Limb (tissue), 2 donors: ENCODE measurements around the gene TCF12.
"Not testable (repeated sequence)": the region's sequence is repeated elsewhere in the genome, so short reads cannot be mapped to it uniquely, and the experiment has no call there.

Experiments used
- DNase-seq, 2 donors: peaks; one replicate each; pipeline ENCODE4 v3.0.0-alpha.2; 2016; ENCODE audit errors: extremely low spot score in 2 of 2

The TCF12 gene

DNA sequence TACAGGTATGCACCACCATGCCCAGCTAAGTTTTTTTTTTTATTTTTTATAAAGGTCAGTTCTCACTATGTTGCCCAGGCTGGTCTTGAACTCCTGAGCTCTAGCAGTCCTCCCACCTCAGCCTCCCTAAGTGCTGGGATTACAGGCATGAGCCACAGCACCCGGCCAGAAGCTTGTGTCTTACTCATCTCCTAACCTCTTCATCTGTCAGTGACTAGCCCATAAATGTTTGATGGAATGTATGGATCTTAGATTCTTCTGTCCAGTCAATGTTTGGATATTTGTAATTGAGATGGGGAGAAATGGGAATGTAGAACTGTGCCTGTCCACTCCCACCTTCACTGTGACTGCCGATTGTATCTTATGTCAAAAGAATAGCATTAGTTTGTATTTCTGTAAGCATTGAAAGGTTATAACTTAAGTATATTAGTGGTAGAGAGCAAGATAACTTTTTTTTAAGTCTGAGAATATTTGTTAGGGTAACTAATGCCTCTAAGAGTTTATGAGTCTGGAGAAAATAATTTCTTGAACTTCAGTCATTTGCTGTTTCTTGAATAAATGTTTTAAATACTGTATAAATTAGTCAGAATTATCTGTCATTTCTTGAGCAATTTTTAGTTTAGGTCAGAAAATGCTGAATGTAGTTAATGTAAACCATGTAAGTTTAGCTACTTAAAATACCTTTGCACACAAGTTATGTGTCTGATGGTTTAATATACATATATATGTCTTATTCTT lies 242.5 kb downstream of the TCF12 start:
- DNase-seq: no peak

DNA sequence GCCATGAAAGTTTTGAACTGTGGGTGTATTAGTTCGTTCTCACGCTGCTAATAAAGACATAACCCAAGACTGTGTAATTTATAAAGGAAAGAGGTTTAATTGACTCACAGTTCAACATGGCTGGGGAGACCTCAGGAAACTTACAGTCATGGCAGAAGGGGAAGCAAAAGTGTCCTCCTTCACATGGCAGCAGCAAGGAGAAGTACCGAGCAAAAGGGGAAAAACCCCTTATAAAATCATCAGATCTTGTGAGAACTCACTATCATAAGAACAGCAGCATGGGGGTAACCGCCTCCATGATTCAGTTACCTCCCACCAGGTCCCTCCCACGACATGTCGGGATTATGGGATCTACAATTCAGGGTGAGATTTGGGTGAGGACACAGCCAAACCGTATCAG lies 245.8 kb downstream of the TCF12 start:
- not testable (repeated sequence) for DNase-seq

GRCh38 chr15:57165992-57166391 lies 247.5 kb downstream of the TCF12 start:
- no peak for DNase-seq

DNA sequence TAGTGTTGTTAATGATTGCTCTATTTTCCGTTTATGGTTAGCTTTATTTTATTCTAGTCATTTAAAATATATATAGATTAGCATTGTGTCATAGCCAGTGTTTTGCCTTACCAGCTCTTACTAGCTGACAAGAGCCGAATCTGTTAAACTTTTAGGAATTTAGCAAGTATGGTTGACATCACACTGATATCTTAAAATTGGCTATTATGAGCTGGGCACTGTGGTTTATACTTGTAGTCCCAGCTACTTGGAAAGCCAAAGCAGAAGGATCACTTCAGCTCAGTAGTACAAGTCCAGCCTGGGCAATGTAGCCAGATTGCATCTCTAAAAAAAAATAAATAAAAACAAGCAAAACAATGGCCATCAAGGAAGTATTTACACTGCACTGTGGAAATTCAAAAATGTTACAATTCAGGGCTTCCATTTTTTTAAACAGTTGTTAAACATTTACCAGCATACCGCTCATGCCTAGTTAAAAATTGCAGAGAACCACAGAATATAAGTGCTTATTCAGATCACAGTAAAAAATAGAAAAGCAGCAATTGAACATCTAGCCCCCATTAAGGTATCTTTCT lies 249.5 kb downstream of the TCF12 start:
- DNase-seq: no peak

DNA sequence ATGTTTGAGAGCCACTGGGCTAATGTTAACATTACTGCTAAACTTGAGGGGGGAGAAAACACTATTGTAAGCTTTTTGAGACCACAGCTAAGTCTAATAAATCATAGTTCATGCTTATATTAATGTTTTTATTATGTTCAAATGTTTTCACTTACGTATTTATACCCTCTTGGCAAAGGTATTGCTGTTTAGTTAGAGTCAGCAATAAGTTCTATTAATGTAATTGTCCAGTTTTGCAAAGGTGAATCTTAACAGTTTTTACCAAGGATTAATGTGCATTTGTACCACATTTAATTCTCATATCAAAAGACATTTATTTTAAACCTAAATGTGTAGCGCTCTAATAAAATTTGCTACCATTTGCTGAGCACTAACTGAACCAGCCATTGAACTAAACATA lies 251.2 kb downstream of the TCF12 start:
- DNase-seq: no peak

DNA sequence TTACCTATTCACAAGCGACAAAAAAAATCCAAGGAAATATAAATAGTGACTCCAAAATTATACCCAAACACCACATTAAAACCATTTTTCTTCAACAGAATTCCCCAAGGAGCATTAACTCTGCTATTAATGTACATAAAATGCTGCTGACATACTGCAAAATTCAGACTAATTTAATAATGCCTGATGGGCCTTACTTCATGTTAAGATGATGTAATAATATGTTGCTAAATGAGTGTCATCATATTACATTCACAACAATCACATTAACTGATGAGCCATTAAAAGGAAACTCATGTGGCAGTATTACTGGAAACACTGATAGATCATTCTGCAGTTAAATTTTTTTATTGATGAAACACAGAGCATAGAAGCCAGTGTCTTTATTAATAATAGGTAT lies 253.0 kb downstream of the TCF12 start:
- DNase-seq: no peak

DNA sequence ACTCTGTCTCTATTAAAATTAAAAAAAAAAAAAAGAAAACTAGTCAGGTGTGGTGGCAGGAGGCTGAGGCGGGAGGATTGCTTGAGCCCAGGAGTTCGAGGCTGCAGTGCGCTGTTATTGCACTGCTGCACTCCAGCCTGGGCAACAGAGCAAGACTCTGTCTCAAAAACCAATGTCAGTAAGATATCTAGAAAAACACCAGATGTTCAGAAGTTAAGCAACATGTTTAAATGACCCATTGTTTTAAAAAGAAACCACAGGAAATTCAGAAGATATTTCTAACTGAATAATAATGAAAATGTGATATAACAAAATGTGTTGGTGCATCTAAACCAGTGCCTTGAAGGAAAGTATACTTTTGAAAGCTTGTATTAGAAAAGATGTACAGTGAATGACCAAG lies 254.5 kb downstream of the TCF12 start:
- no peak for DNase-seq

- no peak for DNase-seq
Observed at GRCh38 chr15:57183041-57183440, 264.6 kb downstream of the TCF12 start.

GRCh38 chr15:57183614-57184344 lies 265.3 kb downstream of the TCF12 start:
- no peak for DNase-seq

DNA sequence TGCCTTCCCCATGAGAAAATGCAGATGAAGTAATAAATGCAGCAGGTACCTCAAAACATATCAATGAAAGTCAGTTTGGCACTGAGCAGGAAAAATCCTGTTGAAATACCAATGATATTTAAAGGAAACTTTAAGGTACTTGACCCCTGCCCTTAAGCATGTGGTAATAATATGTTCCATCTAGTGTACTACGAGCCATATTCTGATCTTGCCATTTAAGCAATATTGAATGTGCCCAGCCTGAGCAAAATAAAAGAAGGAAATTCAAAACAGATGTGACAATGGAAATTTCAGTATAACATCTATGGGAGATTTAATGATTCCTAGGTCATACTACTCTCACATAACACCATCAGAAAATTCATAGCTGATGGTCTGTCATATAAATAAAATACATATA lies 266.1 kb downstream of the TCF12 start:
- DNase-seq: no peak

DNA sequence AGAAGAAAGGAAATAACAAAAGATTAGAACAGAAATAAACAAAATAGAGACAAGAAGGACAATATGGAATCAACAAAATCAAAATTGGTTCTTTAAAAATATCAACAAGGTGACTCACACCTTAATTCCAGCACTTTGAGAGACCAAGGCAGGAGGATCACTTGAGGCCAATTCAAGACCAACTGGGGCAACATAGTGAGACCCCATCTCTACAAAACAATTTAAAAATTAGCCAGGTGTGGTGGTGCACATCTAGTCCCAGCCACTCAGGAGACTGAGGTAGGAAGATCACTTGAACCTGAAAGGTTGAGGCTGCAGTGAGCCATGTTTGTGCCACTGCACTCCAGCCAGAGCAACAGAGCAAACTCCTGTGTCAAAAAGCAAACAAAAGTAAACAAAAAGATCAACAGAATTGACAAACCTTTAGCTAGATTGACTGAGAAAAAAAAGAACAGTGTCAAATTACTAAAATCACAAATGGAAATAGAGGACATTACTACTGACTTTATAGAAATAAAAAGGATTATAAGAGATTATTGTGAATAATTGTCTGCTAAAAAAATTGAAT lies 267.1 kb downstream of the TCF12 start:
- no peak for DNase-seq

DNA sequence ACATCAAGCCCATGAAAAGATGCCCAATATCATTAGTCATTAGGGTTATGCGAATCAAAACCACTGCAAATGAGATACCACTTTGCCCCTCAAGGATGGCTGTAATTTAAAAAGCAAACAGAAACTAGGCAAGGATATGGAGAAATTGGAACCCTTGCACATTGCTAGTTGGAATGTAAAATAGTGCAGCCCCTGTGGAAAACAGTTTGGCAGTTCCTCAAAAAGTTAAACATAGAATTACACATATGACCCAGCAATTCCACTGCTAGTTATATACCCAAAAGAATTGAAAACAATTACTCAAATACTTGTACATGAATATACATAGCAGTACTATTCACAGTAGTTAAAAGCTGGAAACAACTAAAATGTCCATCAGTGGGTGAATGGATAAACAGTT lies 271.0 kb downstream of the TCF12 start:
- no peak for DNase-seq

- DNase-seq: no peak
Observed at GRCh38 chr15:57190208-57190607, 271.8 kb downstream of the TCF12 start.

DNA sequence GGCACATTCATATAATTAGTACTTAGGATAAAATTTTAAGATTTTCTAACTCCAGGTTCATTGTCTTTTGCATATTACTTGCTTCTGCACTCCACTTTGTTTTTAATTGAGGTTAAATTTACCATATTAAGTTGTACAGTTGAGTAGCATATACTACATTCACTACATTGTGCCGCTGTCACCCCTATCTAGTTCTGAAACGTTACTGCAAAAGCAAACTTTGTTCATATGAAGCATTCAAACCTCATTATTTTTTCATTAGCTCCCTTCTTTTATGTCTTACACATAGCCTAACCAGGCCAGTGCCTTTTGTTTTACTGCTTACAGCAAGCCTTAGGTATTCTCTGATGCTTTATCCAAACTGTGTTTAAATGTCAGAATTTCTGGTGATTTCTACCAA lies 274.7 kb downstream of the TCF12 start:
- DNase-seq: no peak

GRCh38 chr15:57195326-57195725 lies 276.9 kb downstream of the TCF12 start:
- DNase-seq: no peak

- no peak for DNase-seq
Observed at GRCh38 chr15:57196865-57197264, 278.4 kb downstream of the TCF12 start.

GRCh38 chr15:57198131-57198530 lies 279.7 kb downstream of the TCF12 start:
- DNase-seq: no peak

DNA sequence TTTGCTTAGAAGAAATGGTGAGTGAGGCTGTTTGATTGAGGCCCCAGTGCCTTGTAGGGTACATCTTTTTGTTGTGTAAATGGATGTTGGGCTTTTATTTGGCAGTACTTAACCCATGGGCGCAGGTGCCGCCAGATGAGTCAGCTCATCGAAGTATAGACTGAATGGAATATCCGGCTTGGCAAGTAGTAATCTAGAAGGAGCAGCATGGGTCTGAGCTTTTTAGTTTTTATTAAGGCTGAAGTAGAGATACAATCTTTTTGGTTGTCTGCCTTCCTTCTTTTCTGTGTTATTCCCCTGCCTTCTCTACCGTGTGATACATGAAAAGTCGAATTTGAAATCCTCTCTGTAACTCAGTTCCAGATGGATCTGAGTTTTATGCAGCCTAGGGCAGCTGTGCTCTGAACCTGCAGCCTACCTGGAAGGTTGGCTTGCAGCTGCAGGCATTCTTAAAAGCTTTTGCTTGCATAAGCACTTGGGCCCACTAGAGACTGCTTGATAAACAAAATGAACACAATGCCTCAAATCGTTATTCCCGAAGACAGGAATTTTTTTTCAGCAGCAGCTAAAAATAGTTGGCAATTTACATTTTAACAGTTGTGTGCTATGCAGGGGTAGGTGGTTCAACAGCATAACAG lies 280.3 kb downstream of the TCF12 start:
- DNase-seq: no peak

DNA sequence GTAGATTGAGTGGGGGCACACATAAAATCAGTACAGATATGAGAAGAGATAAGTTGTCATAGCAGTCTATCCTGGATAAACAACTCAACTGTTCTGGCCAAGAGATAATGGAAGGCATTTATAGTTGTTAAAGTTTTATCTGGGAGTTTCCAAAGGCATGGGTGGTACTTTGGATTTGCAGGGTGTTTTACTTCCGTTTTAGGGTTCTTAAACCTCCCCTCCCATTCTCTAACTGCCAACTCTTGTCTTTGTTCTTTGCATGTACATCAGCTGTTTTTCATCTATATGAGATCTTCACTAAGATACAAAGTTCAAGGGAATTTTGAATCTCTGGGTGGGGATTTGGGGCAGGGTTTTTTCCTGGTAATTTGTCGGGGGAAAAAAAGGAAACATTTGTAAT lies 283.1 kb downstream of the TCF12 start:
- no peak for DNase-seq

GRCh38 chr15:57203906-57204305 lies 285.5 kb downstream of the TCF12 start:
- no peak for DNase-seq

DNA sequence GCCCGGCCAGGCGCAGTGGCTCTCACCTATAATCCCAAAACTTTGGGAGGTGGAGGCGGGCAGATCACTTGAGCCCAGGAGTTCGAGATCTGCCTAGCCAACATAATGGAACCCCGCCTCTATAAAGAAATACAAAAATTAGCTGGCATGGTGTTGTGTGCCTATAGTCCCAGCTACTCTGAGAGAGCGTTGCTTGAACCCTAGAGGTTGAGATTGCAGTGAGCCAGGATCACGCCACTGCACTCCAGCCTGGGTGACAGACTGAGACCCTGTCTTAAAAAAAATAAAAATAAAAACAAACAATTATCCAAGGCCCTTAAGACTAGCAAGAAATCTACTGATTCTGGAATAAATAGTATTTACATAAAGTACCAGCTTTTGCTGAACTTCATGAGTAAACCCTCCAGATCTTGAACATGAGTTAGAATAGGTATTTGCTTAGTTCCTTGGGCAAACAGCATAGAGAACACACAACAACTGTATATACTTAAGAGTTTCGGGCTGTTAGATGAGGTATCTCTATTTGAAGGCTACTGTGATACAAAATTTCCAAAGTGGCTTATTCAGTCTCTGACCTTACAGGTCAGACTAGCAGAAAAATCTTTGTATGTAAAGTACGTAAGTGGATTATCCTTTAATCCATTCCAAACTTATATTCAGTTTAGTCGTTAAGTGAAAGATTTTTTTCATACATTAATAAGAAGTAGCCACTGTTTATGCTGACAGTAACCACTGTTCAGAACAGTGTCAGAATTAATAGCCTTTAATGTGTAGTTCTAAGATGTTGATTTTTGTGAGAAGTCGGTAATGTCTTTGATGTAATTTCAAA lies 286.8 kb downstream of the TCF12 start:
- DNase-seq: no peak
